Activated naive CD8-positive, alpha-beta T cell treated with anti-CD3 and anti-CD28 coated beads, Interleukin-2, amount 10 ng/mL, durations not matched to agents 7 days and 5 days (primary cell): ENCODE results near the gene STKLD1. TPM values are rescaled to one million over a fixed set of nuclear protein-coding genes. Genes with fewer than 3 reads are reported as not detected.

ENCODE experiments used
- ATAC-seq: fragments of 150-1000 bp; cut with Tn5 transposase; one replicate; pipeline ENCODE4 v1.10.0; 2021; ENCODE audit warnings: low read depth, moderate library complexity
- POLR2A ChIA-PET: fragments of 350-600 bp; sonication (Branson Sonifier 250); formaldehyde crosslinking; loops from one replicate; lab custom pipeline; 2021; ENCODE audit warnings: antibody characterized with exemption; lab: Charles Lee
- DNase-seq: peaks from one replicate; pipeline ENCODE4 v3.0.0; 2021
- H3K27ac Mint-ChIP-seq: one replicate; pipeline ENCODE4 v1.8.0; 2022; ENCODE audit warnings: mild to moderate bottlenecking, mixed read lengths
- H3K27me3 Mint-ChIP-seq: one replicate; pipeline ENCODE4 v1.8.0; 2022; ENCODE audit warnings: mild to moderate bottlenecking, moderate library complexity, mixed read lengths
- H3K36me3 Mint-ChIP-seq: one replicate; pipeline ENCODE4 v1.8.0; 2021; ENCODE audit warnings: mild to moderate bottlenecking, mixed read lengths
- H3K4me1 Mint-ChIP-seq: one replicate; pipeline ENCODE4 v1.8.0; 2021; ENCODE audit warnings: mixed read lengths
- H3K4me3 Mint-ChIP-seq: one replicate; pipeline ENCODE4 v1.8.0; 2022; ENCODE audit warnings: mild to moderate bottlenecking, moderate library complexity, mixed read lengths
- H3K9me3 Mint-ChIP-seq: one replicate; pipeline ENCODE4 v1.8.0; 2021; ENCODE audit warnings: mixed read lengths
- total RNA-seq, 2 experiments: library from RNA; stranded (reverse); gene quantifications; one replicate each; pipeline ENCODE4 v1.2.3, GENCODE V29; 2021

STKLD1 gene
- total RNA-seq, 2 experiments from 2014 or later, result 0.17 to 0.91 TPM

DNA sequence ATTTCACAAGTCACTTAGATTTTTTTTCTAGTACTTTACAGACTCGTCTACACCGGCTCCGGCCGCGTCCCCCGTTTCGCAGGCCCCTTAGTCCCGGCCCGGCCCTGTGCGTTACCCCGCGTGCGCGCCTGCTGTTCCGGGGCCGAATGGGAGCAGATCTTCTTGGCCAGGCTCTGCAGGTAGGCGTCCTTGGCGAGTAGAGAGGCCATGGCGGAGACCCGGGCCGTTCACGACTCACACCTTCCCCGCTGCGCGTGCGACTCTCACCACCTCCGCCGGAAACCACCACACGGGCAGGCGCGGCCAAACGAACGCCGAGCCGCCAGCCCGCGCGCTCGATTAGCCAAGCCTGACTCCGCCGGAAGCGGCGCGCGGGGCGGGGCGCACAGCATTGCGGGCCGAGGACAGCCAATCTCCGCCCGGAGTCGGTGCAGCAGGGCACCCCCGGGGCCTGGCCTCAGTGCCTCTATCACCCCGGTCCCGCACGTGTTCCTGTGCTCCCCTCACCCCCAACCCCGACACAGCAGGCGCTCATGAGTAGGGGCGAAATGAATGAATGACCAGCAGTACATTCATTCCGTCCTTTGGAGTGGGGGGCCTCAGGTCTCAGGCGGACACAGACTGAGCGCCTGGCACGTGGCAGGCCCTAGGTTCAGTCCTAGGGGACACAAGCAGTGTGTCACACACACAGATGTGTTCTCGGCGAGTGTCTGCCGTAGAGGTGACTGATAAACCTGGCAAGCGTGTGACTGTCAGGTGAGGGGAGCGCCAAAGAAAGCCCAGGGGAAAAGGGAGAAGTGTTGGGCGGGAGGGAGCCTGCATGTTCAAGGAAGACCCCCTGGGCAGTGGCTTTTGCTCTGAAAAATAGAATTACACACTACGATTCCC is 40.0 kb upstream of the STKLD1 start, which contains the start of gene SURF6:
SURF6 (minus strand) TSS at position 265 of the 888 bp plus-strand sequence; CDS start at position 209, 56 bp downstream.
- H3K4me3 Mint-ChIP-seq, result peak within 1 kb of the TSS; percentile 94
- no peaks in the 10 kb centered on the region for H3K9me3 Mint-ChIP-seq
- ATAC-seq, result peak; percentile 91

DNA sequence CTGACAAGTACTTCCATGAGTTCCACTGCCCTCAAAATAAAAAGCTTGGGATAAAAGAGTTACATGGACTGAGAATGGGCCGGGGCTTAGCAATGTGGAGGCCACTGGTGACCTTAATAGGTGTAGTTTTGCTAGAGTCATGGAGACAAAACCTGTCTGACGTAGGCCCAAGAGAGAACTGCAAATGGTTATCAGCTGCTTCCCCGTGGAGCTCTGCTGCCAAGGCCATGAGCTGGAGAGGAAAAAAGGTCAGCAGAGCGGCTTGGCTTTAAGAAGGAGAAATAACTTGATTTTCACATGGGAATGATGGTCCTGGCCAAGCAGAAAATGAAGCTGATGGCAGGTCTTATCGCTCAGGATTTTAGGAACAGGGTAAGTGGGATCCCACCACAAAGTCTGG is 36.5 kb upstream of the STKLD1 start:
- H3K27ac Mint-ChIP-seq, result peak overlapping the region; percentile 92
- POLR2A ChIA-PET, result interaction anchor here (2.0 kb wide), 1 partner anchor 8 kb away, joined by 11 read pairs; the partner anchor contains the start of genes MED22 and RPL7A
- peak overlapping the region; percentile 9 for H3K4me3 Mint-ChIP-seq
- H3K36me3 Mint-ChIP-seq, result peaks cover 26% of the 10 kb centered on the region
- ATAC-seq (no peak), DNase-seq (no peak)
- no peaks in the 10 kb centered on the region for H3K27me3 Mint-ChIP-seq
- H3K9me3 Mint-ChIP-seq, result no peaks in the 10 kb centered on the region
- peaks cover 31% of the 10 kb centered on the region for H3K4me1 Mint-ChIP-seq

More for the DNA sequence above, 40.0 kb upstream of the STKLD1 start, which contains the start of gene SURF6:
- peak; percentile 98 for DNase-seq
- Mint-ChIP-seq H3K4me1 (peaks cover 35% of the 10 kb centered on the region), H3K27ac (peak within 1 kb of the TSS; percentile 95), H3K27me3 (no peaks in the 10 kb centered on the region), H3K36me3 (peaks cover 33% of the 10 kb centered on the region)
- POLR2A ChIA-PET, result interaction anchor here (0.7 to 3.2 kb wide), 6 partner anchors 12 to 187 kb away, joined by 3 to 19 read pairs (median 4); partner anchors contain the start of genes MED22, RPL7A, STKLD1 and SURF1

- H3K4me1 Mint-ChIP-seq, result peaks cover 28% of the 10 kb centered on the region
- no peaks in the 10 kb centered on the region for H3K9me3 Mint-ChIP-seq
- no peak for ATAC-seq
- no peaks in the 10 kb centered on the region for H3K27me3 Mint-ChIP-seq
- POLR2A ChIA-PET, result interaction anchor here (1.0 to 2.0 kb wide), 3 partner anchors 8 to 35 kb away, joined by 4 to 11 read pairs (median 8); partner anchors contain the start of genes MED22 and RPL7A
- H3K36me3 Mint-ChIP-seq, result peaks cover 26% of the 10 kb centered on the region
- H3K27ac Mint-ChIP-seq, result peak overlapping the region; percentile 92
- no peak for DNase-seq
- peak overlapping the region; percentile 46 for H3K4me3 Mint-ChIP-seq
Measured at GRCh38 chr9:133340256-133340655, 35.9 kb upstream of the STKLD1 start.

DNA sequence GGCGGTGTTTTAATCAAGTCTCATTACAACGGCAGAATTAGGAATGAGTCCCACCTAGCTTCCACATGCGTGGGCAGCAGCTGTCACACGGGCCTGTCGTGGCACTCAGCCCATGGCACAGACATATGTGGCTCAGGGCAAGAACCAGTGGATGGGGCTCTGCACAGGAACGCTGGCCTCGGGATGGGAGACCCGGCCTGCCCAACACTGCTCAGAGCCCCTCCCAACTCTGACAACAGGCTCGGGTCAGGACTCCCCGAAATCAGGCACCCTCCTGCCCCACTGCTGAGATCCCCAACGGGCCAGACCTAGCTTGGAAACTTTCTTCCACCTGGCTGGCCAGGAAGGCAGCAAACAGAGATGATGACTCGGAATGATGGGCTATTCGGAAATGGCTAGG is 35.2 kb upstream of the STKLD1 start:
- DNase-seq (no peak), ATAC-seq (no peak)
- no peaks in the 10 kb centered on the region for H3K9me3 Mint-ChIP-seq
- no peaks in the 10 kb centered on the region for H3K27me3 Mint-ChIP-seq
- peaks cover 26% of the 10 kb centered on the region for H3K4me1 Mint-ChIP-seq
- peak overlapping the region; percentile 46 for H3K4me3 Mint-ChIP-seq
- H3K27ac Mint-ChIP-seq, result peak overlapping the region; percentile 92
- H3K36me3 Mint-ChIP-seq, result peaks cover 24% of the 10 kb centered on the region
- POLR2A ChIA-PET, result interaction anchor here (1.0 to 1.4 kb wide), 3 partner anchors 15 to 34 kb away, joined by 3 to 8 read pairs (median 4); partner anchors contain the start of genes SURF1 and SURF2

GRCh38 chr9:133341369-133342068 is 34.6 kb upstream of the STKLD1 start:
- Mint-ChIP-seq H3K27me3 (no peaks in the 10 kb centered on the region), H3K27ac (peak overlapping the region; percentile 92), H3K4me1 (peaks cover 29% of the 10 kb centered on the region), H3K4me3 (no peak overlapping the region), H3K9me3 (no peaks in the 10 kb centered on the region), H3K36me3 (peaks cover 28% of the 10 kb centered on the region)
- DNase-seq, result no peak
- POLR2A ChIA-PET, result interaction anchor here (0.9 to 1.6 kb wide), 4 partner anchors 14 to 33 kb away, joined by 3 to 8 read pairs (median 4); partner anchors contain the start of genes SURF1 and SURF2
- ATAC-seq, result no peak

- H3K36me3 Mint-ChIP-seq, result peaks cover 29% of the 10 kb centered on the region
- H3K27me3 Mint-ChIP-seq, result no peaks in the 10 kb centered on the region
- peaks cover 32% of the 10 kb centered on the region for H3K4me1 Mint-ChIP-seq
- ATAC-seq (no peak), DNase-seq (no peak)
- no peaks in the 10 kb centered on the region for H3K9me3 Mint-ChIP-seq
- POLR2A ChIA-PET, result interaction anchor here (0.9 to 1.6 kb wide), 3 partner anchors 14 to 33 kb away, joined by 4 to 6 read pairs (median 5); partner anchors contain the start of genes SURF1 and SURF2
- H3K27ac Mint-ChIP-seq, result peak overlapping the region; percentile 61
- H3K4me3 Mint-ChIP-seq, result no peak overlapping the region
Measured at GRCh38 chr9:133342069-133342406, 34.1 kb upstream of the STKLD1 start.

GRCh38 chr9:133342570-133342969 is 33.6 kb upstream of the STKLD1 start:
- POLR2A ChIA-PET, result interaction anchor here (1.4 to 1.6 kb wide), 2 partner anchors 13 to 32 kb away, joined by 4 to 6 read pairs; partner anchors contain the start of genes SURF1 and SURF2
- no peak overlapping the region for H3K4me3 Mint-ChIP-seq
- no peaks in the 10 kb centered on the region for H3K27me3 Mint-ChIP-seq
- peaks cover 34% of the 10 kb centered on the region for H3K4me1 Mint-ChIP-seq
- DNase-seq (no peak), ATAC-seq (no peak)
- H3K9me3 Mint-ChIP-seq, result no peaks in the 10 kb centered on the region
- H3K36me3 Mint-ChIP-seq, result peaks cover 30% of the 10 kb centered on the region
- H3K27ac Mint-ChIP-seq, result no peak overlapping the region

DNA sequence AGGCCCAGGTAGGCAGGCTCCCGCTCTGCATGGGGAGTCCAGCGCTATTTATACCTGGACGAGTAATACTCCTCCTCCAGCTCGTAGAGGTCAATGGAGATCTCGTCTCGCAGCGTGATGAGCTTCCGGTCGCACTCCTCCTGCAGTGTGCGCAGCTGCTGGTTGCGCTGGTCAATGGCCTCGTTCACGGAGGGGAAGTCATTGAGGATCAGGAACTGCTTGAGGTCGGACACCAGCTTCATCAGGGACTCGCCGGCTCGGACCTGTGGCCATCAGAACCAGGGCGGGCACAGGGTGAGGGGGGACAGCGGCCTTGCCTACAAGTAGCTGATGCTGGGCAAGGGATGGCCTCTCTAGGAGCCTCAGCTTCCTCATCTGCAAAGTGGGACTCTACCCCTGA is 32.1 kb upstream of the STKLD1 start:
- peaks cover 37% of the 10 kb centered on the region for H3K4me1 Mint-ChIP-seq

DNA sequence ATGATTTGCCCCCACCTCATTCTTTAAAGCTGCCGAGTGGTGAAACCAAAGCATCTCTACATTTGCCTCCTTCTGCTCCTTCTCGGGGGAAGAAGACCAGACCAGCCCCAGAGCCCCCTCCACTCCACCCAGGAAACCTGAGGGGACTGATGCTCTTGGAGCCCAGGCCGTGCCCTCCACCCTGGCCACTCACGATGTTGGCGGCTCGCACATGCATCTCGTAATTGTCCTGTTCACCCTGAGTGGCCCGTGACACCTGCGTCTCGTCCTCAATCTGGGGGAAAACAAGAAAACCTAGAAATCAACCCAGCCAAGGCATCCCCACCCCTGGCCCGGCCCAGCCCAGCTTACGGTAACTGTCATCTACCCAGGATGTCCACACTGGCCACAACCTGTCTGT is 31.2 kb upstream of the STKLD1 start:
- H3K27me3 Mint-ChIP-seq, result no peaks in the 10 kb centered on the region
- peaks cover 38% of the 10 kb centered on the region for H3K4me1 Mint-ChIP-seq
- DNase-seq, result no peak
- no peak for ATAC-seq
- H3K4me3 Mint-ChIP-seq, result no peak overlapping the region
- no peaks in the 10 kb centered on the region for H3K9me3 Mint-ChIP-seq
- POLR2A ChIA-PET, result interaction anchor here (1.1 kb wide), 1 partner anchor 30 kb away, joined by 4 read pairs; no protein-coding TSS in a partner anchor
- H3K27ac Mint-ChIP-seq, result no peak overlapping the region
- peaks cover 32% of the 10 kb centered on the region for H3K36me3 Mint-ChIP-seq

More for the DNA sequence above, 32.1 kb upstream of the STKLD1 start:
- ATAC-seq (no peak), DNase-seq (no peak)
- POLR2A ChIA-PET, result no interaction called here
- Mint-ChIP-seq H3K36me3 (peaks cover 32% of the 10 kb centered on the region), H3K27me3 (no peaks in the 10 kb centered on the region), H3K4me3 (no peak overlapping the region), H3K27ac (no peak overlapping the region), H3K9me3 (no peaks in the 10 kb centered on the region)

- ATAC-seq (no peak), DNase-seq (no peak)
- Mint-ChIP-seq H3K9me3 (no peaks in the 10 kb centered on the region), H3K27me3 (no peaks in the 10 kb centered on the region), H3K36me3 (peaks cover 30% of the 10 kb centered on the region), H3K4me3 (no peak overlapping the region), H3K4me1 (peaks cover 37% of the 10 kb centered on the region), H3K27ac (no peak overlapping the region)
- POLR2A ChIA-PET, result interaction anchor here (1.1 kb wide), 1 partner anchor 29 kb away, joined by 4 read pairs; no protein-coding TSS in a partner anchor
Measured at GRCh38 chr9:133345596-133345995, 30.6 kb upstream of the STKLD1 start.

DNA sequence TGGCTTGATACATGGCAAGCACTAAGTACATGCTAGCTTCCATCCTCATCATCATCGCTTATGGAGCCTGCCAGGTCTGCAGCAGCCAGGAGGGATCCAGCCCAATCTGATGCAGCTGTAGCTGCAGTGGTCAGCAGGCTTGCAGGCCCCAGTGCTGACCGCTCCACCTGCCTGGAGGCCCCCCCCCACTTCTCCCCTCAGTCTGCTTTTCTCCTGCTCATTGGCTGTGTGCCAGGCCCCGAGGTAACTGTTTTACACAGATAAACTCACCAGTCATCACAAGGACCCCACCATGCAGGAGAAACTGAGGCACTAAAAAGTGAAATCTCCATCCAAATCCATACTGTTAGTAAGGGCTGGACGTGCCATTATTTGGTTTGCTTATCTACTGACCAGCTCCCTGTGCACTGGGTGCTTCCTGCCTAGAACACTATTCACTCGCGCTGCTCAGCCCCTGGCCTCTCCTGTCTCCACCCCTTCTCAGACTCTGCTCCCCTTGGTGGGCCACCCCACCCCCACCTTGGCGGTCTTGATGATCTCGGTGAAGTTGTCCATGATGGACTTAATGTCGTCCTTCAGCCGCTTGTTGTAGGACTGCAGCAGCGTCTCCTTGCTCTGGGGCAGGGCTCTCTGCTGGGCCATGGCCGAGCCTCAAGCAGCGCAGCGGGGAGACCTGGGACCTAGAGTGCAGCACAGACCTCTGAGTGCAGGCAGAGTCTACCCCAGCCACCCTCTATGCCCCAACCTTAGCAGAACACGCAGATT is 30.0 kb upstream of the STKLD1 start:
- POLR2A ChIA-PET, result interaction anchor here (2.8 to 6.5 kb wide), 2 partner anchors 10 to 26 kb away, joined by 30 to 147 read pairs; partner anchors contain the start of genes SURF1 and SURF2
- DNase-seq (no peak), ATAC-seq (no peak)
- Mint-ChIP-seq H3K4me3 (peak overlapping the region; percentile 99), H3K9me3 (no peaks in the 10 kb centered on the region), H3K27me3 (no peaks in the 10 kb centered on the region), H3K36me3 (peaks cover 32% of the 10 kb centered on the region), H3K4me1 (peaks cover 34% of the 10 kb centered on the region), H3K27ac (peak overlapping the region; percentile 85)

DNA sequence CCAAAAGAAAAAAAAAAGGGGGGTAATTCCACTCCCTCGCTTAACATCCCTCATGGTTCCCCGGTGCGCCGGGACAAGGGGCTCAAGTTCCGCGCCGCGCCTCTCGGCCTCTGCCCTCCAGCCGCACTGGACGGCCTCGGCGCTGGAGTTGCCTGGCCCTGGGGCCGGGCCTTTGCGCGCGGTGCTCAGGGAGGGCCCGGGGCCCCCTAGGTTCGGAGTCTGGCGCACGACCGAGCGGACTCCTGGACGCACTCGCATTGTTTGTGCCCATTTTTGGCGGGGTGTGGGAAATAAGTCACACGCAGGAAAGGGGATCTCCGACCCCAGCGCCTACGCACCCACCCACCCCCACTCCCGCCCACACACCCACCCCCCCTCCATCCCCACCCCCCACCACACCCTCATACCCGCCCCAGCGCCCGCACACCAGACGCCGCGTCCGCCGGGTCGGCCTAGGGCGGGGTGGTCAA is 28.6 kb upstream of the STKLD1 start:
- peak overlapping the region; percentile 100 for H3K4me3 Mint-ChIP-seq
- H3K27me3 Mint-ChIP-seq, result no peaks in the 10 kb centered on the region
- H3K9me3 Mint-ChIP-seq, result no peaks in the 10 kb centered on the region
- DNase-seq, result peak; percentile 73
- POLR2A ChIA-PET, result interaction anchor here (0.8 to 6.5 kb wide), 14 partner anchors 8 to 336 kb away, joined by 3 to 147 read pairs (median 5); partner anchors contain the start of genes STKLD1, SURF1, SURF2 and SURF6
- ATAC-seq, result peak; percentile 37
- peak overlapping the region; percentile 99 for H3K27ac Mint-ChIP-seq
- peaks cover 37% of the 10 kb centered on the region for H3K36me3 Mint-ChIP-seq
- H3K4me1 Mint-ChIP-seq, result peaks cover 30% of the 10 kb centered on the region
